ENCODE data around the gene RAB33B.

- TF ChIP-seq CTCF (IDR thresholded peaks at IDR 0.05) (no peak), EP300 (IDR thresholded peaks at IDR 0.05; ENCODE audit: low read depth) (no peak), POLR2AphosphoS5 (IDR thresholded peaks at IDR 0.05) (no peak)
Measured at GRCh38 chr4:139441029-139441428, 12.9 kb upstream of the RAB33B start.

Measured in transverse colon (tissue), 4 donors.